ENCODE data around the gene FAM163A.
"Not testable (repeated sequence)": the region's sequence is repeated elsewhere in the genome, so short reads cannot be mapped to it uniquely, and the experiment has no call there.

FAM163A gene

DNA sequence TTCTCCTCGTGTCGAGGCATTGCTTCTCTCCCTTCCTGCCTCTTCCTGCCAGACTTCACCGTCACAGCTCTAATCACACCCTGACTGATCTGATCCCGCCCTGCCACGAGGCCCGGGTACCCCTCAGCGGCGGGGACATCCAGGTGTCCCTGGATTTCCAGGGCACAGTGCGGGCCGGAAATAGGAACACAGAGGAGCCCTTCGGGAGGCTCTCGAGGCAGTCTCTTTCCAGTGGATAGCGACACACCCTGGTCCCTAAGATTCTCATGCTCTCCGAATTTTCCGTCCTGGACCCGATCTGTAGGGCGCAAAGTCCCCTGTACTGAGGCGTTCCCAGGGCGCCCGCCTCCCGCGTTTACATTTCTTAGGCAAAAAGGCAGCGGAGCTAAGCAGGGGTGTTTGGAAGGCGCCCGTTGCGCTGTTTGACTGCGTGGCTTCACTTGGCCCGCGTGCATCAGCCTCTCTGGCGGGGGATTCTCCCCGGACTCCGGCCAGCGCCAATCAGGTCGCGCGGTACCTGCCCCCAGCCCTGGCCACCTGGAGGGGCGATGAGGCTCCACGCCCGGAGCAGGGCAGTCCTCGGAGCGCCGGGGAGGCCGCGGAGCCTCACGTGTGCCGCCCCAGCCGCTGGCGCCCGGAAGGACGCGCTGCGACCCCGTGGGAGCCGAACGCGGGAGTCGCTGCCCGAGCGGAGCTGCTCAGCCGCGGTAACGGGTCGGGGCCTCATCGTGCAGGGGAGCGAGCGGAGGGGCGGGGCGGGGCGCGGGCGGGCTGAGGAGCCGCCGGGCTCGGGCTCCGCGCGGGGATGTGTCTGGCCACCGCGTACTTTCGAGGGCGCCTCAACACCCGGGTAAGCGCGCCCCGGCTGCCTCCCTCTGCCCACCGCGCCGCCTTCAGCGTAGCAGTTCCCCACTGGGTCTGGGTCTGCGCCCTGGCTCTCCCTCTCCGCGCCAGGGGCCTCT lies at the start of gene FAM163A:
FAM163A (plus strand) TSS at position 575 of the 962 bp plus-strand sequence. CDS start 69,807 bp downstream, outside the sequence.
- no peak for DNase-seq

DNA sequence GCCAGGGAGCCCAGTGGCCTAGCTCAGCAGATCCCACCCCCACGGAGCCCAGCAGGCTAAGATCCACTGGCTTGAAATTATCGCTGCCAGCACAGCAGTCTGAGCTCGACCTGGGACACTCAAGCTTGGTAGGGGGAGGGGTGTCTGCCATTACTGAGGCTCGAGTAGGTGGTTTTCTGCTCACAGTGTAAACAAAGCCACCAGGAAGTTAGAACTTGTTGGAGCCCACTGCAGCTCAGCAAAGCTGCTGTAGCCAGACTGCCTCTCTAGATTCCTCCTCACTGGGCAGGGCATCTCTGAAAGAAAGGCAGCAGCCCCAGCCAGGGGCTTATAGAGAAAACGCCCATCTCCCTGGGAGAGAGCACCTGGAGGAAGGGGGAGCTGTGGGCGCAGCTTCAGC lies 48.6 kb upstream of the FAM163A start:
- not testable (repeated sequence) for DNase-seq

DNA sequence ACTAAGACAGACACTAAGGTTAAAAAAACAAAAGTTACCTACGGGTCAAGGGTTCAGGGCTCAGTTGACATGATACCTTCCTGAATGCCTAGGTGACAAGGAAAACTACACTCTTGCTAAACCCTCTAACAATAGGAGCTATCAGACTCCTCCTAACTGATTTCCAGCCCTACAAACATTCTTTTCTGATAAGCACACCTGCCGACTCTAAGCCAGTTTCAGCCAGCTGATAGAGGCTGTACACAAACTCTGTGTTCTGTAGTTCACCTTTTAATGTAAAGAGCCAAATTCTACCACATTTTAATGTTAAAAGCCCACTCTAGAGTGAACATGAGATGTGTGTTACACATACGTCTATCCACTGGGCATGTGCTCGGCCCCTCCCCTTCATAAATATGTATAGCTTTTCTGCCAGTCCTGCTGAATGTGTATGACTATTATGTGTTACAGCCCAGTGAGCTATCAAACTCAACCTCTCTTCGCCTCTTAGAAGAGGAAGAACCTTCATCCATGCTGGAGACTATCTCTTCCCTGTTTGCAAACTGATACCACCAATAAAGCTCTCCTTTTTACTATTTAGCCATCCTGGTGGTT lies 40.0 kb upstream of the FAM163A start:
- DNase-seq: no peak

DNA sequence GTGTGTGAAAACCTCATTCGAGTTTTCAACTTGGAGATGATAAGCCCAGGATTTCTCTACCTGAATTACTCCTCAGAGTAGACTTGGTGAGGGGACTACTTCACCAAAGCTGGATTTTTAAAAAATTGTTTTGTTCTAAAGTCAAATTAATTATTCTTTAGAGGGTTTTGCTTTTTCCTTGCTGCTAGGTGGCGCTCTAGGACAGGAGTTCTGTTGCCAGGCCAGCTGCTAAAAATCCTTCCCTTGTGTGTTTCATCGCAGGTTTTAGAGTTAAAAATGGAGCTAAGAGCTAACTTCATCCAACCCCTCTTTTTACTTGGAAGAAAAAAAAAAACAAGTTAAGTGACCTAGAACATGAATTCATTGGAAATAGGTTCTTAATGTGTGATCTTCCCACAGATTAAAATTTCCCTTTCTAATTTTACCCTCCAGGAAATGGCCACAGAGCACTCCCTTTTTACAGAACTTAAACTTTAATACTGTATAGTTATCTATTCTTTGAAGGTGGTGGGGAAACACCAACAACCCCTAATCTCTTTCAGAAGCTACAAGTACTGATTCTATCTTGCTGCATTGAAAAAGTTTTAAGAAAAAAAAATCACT lies 36.7 kb upstream of the FAM163A start:
- peak; percentile 77 for DNase-seq

DNA sequence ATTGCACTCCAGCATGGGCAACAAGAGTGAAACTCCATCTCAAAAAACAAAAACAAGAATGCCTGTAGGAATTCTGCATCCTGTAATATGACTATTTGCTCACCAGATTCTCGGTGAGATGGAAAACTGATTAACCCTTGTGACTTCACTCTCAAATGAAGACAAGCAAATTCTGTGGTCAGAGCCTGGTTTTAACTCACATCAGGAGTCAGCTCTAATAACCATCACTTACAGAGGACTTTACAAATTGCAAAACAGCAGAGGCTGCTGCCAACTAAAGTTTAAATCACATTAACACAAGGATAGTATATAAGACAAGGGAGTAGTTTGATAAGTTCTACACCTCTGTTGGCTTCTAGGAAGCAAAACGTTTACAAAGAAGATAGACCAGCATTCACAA lies 35.7 kb upstream of the FAM163A start:
- DNase-seq: no peak

DNA sequence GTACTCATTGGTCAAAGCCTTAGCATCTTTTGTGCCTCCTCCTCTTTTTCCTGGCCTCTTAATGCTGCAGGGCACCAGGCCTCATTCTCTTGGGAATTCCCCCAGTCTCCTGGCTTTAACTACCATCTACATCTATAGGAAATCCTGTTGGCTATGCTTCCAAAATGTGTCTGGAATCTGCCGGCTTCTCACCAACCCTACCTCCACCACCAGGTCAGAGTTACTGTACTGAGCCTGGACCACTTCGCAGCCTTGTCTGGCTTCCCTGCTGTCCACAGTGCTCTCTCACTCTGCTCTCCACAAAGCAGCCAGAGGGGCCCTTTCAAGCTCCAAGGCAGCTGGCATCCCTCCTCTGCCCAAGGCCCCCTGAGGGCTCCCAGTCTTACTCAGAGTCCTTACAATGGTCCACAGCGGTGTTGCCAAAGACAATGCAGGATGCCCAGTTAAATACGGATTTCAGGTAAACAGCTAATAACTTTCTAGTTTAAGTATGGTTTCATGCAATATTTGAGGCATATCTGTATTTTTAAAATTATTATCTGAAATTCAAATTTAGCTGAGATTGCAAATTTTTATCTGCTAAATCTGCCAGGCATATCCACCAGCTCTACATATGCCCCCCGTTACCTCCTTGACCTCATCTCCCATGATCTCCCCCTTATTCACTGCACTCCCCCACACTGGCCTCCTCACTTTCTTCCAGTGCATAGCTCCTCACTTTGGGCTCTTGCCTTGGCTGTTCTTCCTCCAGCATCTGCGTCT lies 34.5 kb upstream of the FAM163A start:
- DNase-seq: no peak

DNA sequence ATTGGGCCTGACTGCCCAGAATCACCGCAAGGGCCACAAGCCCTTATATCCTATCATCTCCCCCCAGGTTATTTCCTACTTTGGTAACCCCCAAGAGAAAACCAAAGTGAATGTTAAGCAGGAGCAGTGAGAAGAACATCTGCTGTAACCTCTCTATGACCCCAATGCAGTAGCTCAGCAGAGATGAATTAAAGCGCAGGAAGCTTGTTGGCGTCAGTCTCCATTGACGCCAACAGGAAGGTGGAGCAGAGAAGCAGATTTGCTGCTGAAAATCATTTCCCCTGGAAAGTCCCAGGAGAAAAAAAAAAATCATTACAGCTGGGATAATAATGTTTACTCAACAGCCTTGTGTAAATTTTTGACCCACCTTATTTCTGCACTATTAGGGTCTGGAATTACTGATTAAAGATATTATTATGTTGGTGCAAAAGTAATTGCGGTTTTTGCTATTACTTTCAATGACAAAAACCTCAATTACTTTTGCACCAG lies 33.2 kb upstream of the FAM163A start:
- no peak for DNase-seq

DNA sequence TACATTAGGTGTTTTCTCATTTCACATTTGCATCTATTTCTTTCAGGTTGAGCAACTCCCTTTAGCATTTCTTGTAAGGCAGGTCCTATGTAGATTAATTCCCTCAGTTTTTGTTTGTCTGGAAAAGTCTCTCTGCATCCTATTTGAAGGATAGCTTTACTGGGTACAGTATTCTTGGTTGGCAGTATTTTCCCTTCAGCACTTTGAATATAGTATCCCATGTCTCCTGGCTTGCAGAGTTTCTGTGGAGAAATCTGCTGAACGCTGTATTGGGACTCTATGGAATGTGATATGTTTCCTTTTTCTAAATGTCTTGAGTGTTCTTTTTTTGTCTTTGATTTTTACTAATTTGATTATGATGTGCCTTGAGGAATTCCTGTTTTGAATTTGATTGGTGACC lies 28.9 kb upstream of the FAM163A start:
- DNase-seq: no peak

DNA sequence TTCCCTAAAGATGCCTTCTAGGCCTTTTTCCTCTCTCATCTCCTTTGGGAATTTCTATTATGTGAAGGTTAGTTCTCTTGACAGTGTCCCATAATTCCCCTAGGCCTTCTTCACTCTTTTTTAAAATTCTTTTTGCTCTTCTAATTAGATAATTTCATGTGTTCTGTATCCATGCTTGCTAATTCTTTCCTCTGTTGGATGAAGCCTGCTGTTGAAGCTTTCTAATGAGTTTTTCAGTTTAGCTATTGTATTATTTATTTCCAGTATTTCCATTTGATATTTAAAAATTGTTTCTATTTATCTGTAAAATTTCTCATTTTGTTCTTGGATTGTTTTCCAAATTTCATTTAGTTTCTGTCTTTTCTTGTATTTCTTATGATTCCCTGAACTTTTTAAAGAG lies 28.5 kb upstream of the FAM163A start:
- no peak for DNase-seq

DNA sequence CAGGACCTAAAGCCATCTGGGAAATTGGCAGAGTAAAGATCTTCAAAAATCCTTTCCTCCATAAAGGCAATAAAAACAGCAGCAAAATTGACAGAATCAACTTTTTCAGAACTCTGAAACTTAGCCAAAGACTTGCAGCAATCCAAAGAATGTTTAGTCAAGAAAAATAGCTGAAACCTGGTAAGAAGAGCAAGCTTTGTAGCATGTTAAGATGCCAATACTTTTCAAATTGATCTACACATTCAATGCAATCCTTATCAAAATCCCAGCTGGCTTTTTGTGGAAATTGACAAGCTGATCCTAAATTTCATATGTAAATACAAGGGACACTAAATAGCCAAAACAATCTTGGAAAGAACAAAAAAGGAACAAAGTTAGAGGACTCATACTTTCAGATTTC lies 23.8 kb upstream of the FAM163A start:
- DNase-seq: no peak

DNA sequence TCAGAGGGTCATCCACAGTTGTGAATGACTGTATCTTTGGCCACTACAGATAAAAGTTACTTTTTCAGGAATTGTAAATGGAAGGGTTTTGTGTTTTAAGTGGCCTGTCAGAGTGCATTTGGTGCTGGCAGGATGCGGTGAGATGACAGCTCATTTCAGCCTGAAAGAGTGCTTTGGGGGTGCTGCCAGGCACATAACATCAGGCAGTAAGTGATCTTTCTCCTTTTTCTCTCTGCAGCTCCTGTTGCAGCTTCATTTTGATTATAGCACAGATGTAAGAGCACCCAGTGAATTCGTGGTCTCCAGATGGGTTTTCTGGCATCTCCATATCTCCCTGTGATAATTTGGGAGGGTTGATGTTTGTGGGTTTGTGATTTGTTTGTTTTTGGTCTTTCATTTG lies 14.8 kb upstream of the FAM163A start:
- DNase-seq: no peak

DNA sequence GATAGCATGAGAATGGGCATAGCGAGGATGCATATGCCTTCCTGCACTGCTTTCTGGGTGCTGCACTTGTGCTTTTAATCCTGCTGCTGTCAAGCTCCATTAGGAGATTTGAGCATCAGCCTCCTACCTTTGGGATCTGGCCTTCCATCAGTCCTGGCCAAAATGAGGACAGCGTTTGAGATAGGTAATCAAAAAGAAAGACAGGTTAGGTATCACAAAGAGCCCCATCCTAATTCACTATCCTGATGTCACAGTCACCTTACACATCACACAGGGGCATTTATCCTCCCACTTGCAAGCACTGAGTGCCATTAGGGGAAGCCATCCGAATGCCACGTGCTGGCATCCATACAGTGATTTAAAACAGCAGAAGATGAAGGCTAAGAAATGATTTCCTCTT lies 13.2 kb upstream of the FAM163A start:
- no peak for DNase-seq

DNA sequence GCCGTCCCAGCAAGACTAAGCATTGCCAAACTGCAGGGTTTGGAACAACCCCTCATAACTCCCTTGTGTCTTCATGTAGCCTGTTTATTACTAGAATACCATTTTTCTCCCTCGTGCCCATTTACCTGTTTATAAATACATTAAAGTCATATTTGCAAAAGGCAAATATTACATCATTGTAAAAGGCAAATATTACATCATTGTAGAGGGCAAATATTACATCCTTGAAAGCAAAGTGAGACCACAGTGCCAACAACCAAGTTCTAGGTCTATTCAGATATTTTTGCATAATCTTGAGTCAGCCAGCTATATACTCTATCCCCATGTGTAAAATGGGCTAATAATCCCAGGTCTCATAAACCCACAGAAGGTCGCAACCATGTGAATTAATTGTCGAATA lies 11.4 kb upstream of the FAM163A start:
- no peak for DNase-seq

DNA sequence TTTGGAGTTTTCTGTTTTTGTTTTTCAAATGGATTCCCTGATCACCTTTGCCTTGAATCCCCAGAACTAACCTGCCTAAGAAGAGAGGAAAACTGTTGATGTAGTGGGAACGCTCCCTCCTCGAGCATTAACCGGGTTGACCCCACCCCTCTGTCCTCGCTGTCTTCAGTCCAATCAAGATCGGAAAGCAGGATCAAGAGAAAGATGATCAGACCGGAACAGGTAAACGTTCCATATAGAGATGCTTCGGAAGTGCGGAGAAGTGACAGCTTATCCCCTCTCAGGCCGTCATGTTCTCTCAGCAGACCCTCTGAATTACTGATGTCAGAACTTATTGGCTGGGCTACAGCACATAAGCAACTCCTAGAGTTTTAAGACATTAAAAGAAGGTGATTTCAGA lies 800 bp upstream of the FAM163A start:
- DNase-seq: no peak

DNA sequence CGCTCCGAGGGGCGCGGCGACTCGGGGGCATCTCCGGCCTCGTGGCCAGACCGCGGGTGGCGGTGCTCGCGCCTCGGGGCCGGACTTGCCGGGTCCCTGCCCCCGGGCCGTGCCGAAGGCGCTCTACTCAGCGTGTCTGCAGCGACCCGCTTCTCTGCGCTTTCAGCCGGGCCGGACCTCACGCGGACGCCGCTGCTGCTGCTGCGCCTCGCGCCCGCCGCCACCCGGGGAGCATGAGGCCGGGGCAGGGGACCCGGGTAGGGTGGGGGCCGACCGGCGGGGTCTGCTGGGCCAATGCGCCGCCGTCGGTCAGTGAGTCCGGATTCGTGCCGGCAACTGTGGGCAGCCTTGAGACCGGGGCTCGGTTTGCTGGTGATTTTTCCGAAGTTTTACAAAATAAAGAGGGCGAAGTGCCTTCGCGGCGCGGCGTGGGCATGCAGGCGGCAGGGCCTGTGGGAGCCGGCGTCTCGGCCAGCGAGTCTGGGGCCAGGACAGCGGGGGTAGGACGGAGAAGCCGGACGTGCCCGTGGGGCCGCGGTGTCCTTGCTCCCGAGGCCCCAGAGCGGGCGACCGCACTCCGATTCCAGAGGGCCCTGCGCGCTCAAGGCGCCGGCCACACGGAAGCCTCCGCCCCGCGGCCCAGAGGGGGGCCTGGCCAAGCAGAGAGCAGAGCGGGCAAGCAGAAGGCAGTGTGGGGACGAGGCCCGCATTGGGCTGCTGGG lies 749 bp downstream of the FAM163A start:
- no peak for DNase-seq

DNA sequence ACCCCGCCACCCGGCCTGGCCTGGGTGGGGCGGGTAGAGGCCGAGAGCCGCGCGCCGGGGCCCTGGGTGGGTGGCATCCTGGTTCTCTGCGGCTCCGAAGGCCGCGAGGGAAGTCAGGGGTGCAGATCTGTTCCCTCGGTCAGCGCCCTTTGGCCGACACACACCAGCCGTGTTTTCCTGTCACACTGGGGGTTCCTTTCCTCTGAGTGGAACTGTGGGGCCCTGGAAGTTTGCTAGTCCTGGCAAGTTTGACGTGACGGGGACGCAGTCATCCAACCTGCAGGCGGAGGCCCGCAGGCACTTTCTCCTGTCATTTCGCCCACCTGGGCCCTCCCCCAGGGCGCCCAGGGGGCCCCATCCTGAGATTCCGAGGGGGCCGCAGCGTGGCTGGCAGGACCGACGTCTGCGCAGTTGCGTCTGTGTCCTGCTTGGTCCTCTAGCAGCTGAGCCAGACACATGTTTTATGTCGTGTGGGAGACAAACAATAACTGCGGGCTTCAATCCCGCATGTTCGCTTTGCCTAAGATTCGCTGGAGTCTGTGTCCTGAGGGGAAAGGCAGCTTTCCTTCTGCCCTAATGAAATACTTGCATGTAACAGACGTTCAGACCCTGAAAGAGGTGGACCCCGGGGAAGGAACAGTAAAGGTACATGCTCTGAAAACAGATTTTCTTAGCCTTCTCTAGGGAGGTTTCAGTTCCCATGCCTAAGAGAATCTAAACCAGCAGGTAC lies 1.5 kb downstream of the FAM163A start:
- DNase-seq: no peak

DNA sequence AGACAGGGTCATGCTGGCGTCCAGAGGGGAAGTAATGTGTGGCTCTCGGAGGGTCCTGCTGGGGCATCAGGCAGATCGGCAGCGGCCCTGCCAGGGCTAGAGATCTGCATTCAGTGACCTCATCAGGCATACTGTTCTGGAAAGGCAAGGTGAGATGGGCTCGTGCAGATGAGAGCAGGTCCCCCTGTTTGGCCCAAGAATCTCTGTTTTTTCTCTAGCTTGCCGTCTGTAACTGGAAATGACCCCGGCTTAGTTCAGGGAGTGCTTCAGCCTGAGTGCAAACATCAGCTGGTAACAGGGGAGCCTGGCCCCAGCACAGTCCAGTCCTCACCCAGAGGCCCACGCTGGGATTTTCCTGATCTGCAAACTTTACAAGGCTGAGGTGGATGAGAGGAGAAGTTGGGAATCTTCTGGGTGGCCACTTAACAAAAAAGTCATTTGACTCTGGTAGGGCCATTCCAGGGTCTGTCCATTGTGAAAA lies 2.1 kb downstream of the FAM163A start:
- DNase-seq: no peak

DNA sequence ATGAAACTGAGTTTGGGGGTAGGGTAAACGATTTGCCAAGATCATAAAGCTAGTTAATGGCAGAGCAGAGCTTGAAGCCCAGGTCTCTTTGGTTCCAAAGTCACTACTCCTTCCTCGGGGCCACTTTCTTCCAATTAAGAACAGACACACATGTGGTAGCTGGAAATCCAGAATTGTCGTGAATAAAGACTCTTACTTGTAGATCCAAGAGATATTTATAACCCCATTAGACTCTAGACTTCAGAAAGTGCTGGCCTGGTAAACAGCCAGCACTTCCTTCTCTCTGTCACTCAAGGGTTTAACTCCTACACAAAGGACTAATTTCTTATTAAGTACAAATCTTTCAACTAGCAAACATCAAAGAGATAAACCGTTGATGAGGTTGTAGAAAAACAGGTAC lies 2.7 kb downstream of the FAM163A start:
- DNase-seq: no peak

DNA sequence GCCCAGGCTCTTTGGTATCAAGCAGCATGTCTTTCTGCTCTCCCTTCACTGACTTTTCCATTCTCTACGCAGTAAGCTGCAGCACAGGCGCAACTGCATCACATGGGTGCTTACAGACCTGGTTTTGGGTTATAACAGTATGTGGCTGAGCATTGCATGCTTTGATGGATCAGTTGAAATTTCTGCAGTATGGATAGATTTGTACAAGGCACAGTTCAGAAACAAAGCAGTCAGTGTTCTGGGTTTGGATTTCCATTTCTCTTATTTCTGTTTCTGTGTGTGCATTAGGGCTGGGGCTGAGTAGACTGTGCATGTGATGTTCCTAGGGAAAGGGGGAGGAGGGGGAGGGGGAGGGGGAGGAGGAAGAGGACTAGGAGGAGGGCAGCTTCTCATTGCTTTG lies 4.5 kb downstream of the FAM163A start:
- DNase-seq: no peak

DNA sequence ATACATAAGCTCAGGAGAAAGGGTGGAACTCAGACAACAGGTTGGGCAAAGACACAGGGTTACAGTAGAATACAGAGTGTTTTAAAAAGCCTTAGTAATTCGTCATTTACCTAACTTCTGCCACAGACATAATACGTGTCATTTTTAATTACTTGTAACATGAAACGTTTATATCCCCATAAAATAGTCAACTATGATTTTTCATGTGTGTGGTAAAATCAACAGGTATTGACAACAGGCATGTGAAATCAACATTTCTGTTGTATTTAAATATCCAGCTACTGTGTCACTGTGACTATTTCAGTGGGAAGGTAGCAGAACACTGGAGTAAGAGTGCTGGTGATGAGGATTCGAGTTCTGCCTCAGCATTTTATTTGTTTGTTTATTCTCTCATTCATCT lies 5.7 kb downstream of the FAM163A start:
- no peak for DNase-seq

DNA sequence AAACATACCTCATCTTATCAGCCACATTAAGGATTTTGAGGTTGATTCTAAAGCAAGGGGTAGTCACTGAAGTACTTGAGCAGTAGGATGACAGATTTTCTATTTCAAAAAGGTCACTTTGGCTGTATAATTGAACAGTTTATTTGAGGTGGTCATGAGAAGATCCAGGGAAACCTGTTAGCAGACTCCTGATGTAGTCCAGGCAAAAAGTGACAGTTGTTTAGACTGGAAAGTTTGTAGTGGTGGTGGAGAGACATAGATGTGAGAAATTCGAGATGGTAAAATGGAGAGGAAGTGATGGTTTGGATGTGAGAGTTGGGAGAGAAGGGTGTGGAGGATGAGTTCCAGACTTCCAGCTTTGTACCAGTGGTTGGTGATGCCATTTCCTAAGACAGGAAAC lies 7.5 kb downstream of the FAM163A start:
- DNase-seq: no peak

DNA sequence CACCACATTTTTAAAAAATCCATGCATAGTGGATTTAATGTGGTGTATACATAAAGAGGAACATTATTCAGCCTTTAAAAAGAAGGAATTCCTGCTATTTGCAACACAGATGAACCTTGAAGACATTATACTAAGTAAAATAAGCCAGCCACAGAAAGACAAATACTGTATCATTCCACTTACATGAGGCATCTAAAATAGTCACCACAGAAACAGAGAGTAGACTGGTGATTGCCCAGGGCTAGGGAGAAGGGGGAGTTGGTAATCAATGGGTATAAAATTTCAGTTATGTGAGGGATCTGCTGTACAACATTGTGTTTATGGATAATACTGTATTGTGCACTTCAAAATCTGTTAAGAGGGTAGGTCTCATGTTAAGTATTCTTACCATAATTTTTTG lies 10.0 kb downstream of the FAM163A start:
- DNase-seq: no peak
